ENCODE results near the gene CFAP70.

- TF ChIP-seq EZH2 (IDR thresholded peaks at IDR 0.05; ENCODE audit: borderline replicate concordance, low read length): no peak
- TF ChIP-seq CTCF (conservative IDR thresholded peaks at IDR 0.05 in 1 of 2, IDR thresholded peaks at IDR 0.05 in 1 of 2; ENCODE audit: extremely low read depth in 1 of 2, insufficient read depth in 1 of 2, low read depth in 1 of 2, low read length in 2 of 2): no peak
These were observed 19.2 kb downstream of the CFAP70 start for GRCh38 chr10:73339436-73339835.
